CD4-positive, alpha-beta T cell treated with Interleukin-17A for 1 hour (primary cell): Measurements from ENCODE around the gene POLG.
"Not testable (repeated sequence)": the region's sequence is repeated elsewhere in the genome, so short reads cannot be mapped to it uniquely, and the experiment has no call there.

Source experiments
- DNase-seq: peaks from one replicate; pipeline ENCODE4 v3.0.0-alpha.2; 2020

POLG gene

GRCh38 chr15:89277281-89277680 lies 57.3 kb downstream of the POLG start:
- not testable (repeated sequence) for DNase-seq
